HG03045 (cell line): ENCODE measurements around the gene ZNRF3.
"Not testable (repeated sequence)": the region's sequence is repeated elsewhere in the genome, so short reads cannot be mapped to it uniquely, and the experiment has no call there.

Experiments used
- ATAC-seq: cut with Tn5 transposase; IDR thresholded peaks from one replicate; pipeline ENCODE4 v1.9.1; 2021; ENCODE audit warnings: mild to moderate bottlenecking, moderate library complexity; ENCODE audit not compliant: unreplicated experiment

The ZNRF3 gene

DNA sequence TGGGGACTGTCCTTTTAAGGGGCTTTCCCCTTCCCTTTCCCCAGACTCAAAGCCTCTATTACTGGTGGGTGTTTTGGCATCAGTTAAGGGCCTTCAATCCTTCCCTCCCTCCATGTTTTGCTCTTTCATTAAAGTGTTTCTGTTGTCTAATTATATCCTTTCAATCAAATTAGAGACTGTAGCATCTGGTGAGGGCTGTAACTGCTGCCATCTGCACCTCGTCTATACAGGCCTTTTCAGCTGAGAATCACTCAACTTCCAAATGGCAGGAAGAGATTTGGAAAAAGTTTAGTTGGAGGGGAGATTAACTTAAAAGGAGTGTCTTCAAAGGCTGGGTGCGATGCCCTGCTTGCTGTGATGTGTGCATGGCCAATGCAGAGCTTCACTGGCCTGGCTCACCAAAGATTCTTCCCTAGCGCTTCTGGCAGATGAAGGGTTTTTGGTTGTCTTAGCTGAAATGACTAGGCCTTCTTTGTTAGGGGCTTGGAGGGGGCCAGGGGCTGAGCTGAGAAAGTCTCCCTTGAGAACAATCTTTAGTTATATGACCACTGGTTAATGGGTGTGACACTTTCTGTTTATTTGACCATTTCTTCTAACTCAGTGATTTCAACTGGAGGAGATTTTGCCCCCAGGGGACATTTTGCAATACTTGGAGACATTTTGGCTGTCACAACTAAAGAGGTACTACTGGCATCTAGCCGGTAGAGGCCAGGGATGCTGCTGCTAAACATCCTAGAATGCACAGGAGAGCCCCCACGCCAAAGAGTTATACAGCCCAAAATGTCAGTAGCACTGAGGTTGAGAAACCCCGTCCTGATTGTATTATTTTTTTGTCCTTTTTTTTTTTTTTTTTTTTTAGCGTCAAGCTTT is 197.0 kb downstream of the ZNRF3 start:
- ATAC-seq, result no peak

DNA sequence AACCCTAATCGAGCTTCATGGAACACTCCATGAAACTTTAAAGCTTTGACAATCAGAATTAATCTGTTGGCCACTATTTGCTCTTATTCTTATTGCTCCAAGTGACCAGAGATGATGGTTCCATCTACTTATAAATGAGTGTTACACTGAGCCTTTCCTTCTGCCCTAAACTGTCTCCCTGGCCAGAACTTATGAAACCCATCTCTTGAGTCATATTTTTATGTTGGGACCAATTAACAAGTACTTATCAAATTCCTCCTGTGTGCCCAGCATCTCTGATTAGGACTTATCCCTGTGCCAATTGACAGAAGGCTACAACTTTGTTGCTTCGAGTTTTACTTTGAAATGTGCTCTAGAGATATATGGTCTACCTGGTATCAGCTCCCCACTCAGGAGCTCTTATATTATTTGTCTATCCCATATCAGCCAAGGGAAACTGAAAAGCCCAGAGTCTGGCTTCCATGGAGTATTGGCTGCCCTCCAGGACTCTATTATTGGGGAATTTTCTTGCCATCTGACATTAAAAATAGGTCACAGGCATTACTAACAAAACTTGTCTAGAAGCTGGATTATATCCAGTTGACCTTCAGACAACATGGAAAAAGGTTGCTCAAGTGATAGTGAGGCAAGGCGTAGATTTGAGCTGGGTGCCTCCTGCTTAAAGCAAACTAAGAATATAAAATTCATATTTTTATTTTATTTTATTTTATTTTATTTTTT is 198.3 kb downstream of the ZNRF3 start:
- no peak for ATAC-seq

GRCh38 chr22:29082826-29083545 is 199.6 kb downstream of the ZNRF3 start:
- ATAC-seq, result no peak

GRCh38 chr22:29083576-29083932 is 200.2 kb downstream of the ZNRF3 start:
- not testable (repeated sequence) for ATAC-seq

- no peak for ATAC-seq
Observed at GRCh38 chr22:29083933-29084591, 200.7 kb downstream of the ZNRF3 start.

DNA sequence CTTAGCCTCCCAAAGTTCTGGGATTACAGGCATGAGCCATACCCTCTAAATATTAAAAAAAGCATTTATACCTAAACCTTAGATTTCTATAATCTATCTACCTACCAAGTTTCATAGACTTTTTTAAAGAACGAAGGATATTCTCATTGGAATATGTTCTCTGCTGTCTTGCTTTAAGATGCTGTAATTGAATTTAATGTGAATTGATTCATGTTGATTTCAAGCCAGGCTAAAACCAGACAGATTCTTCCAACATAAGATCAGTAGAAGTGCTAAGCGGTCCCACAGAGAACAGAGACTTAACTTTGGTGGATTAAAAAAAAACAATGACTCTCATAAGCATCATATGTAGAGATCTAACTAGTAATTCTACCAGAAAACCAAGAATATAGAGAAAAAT is 203.6 kb downstream of the ZNRF3 start:
- ATAC-seq, result no peak

DNA sequence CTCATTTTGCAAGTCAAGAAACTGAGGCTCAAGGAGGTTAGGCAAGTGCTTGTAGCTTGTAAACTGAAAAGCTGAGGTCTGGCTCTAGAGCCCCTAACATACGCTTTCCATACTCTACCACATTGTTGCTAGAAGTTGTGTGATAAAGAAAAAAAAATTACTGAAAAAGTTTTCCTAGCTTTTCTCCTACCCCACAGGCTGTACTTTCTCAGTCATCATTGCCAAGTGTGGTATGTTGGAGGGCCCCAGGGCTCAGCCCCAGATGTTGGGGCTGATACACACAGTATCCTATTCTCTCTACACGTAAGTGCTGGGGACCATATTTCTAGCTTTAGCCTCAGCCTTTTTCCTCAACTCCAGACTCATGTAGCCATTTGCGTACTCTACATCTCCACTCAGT is 205.4 kb downstream of the ZNRF3 start:
- no peak for ATAC-seq

GRCh38 chr22:29089507-29089906 is 206.1 kb downstream of the ZNRF3 start:
- ATAC-seq, result no peak

DNA sequence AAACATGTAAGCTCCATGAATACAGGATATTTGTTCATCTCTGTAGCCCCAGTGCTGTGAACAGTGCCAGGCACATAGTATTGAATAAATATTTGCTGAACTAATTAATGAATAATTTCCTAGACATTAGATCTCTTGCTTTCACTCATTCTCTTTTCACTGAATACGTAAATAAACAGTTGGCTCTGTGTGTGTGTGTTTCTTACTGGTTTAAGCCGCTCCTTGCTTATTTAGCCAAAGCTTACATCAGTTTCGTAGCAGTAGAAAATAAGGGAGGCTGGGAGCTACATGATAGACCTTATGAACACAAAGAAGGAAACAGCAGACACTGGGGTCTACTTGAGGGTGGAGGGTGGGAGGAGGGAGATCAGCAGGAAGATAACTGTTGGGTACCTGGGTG is 206.7 kb downstream of the ZNRF3 start:
- ATAC-seq, result no peak

- no peak for ATAC-seq
Observed at GRCh38 chr22:29092243-29092642, 208.9 kb downstream of the ZNRF3 start.

DNA sequence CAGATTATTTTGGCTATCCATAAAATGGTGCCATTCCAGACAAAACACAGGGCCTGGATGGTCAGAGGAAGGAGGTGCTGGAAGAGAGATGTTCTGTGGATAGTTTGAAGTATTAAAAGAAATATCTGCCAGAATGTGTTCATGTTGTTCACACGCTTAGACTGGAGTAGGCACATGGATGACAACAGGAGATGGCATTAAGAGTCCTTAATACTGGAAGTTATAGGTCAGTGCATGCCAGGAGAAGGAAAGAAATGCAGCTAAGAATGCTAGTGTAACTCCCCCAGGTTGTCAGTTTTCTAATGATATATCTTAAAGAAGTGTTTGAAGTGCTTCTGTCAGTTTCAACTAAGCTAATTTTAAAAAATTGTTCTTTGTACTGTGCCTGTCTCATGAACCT is 209.7 kb downstream of the ZNRF3 start:
- ATAC-seq, result no peak

GRCh38 chr22:29093501-29094300 is 210.3 kb downstream of the ZNRF3 start:
- no peak for ATAC-seq

- ATAC-seq, result no peak
Observed at GRCh38 chr22:29095459-29095858, 212.1 kb downstream of the ZNRF3 start.

GRCh38 chr22:29096736-29097669 is 213.6 kb downstream of the ZNRF3 start:
- ATAC-seq, result no peak

GRCh38 chr22:29098296-29098695 is 214.9 kb downstream of the ZNRF3 start:
- no peak for ATAC-seq

DNA sequence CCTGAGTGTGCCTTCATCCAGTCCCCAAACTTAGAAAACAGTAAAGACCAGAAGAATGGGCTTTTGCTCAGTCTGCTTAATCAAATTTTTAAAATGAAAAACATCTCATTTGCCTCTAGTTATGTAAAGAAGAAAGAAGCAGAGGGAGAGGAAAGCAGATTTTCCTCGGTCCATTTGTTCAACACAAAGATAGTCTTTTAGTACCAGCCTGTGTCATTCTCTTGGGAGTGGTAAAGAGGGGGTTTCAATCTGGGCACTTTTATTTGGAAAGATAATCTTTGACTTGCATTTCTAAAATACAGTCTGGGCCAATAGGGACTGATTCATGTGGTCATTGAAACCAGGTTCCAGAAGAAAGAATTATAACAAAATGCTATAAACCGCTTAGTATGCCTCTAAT is 218.9 kb downstream of the ZNRF3 start:
- ATAC-seq, result no peak

GRCh38 chr22:29103121-29103520 is 219.7 kb downstream of the ZNRF3 start:
- ATAC-seq, result no peak

GRCh38 chr22:29105468-29105867 is 222.1 kb downstream of the ZNRF3 start:
- no peak for ATAC-seq

DNA sequence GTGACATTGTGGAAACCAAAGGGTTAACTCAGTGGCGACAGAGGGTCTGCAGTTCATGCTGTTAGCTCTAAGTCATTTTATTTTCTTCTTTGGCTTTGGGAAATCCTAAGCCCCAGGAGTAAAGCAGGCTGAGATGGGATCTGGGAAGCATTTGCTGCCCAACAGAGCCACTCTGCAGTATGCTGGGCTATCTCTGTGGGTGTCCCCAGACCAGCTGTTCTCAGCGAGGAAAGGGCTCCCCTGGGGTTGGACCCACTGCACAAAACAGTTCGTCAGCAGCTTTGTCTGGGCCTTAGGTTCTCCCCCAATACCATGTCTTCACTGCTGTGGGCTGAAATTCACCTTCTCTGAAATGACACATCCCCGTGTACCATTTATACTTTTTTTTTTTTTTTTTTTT is 223.5 kb downstream of the ZNRF3 start:
- ATAC-seq, result no peak
